GM12864 (cell line): ENCODE data around the gene ST6GALNAC1.

Source experiments
- DNase-seq: peaks from one replicate; pipeline ENCODE4 v3.0.0-alpha.2; 2011; ENCODE audit warnings: low read depth
- H3K4me3 ChIP-seq: 2 replicates; pipeline ENCODE4 v1.5.1; 2011; ENCODE audit warnings: mild to moderate bottlenecking, low read depth, low read length, control low read depth
- TF ChIP-seq, protein P1 (sequence below): IDR thresholded peaks from 2 replicates; pipeline ENCODE4 v1.5.1; 2011; ENCODE audit warnings: low read depth, mild to moderate bottlenecking, moderate library complexity, low read length, control low read depth, inconsistent platforms; ENCODE audit errors: missing control alignments

Gene ST6GALNAC1

GRCh38 chr17:76686538-76687297 is 43.2 kb upstream of the ST6GALNAC1 start:
- no peak for DNase-seq
- TF ChIP-seq, protein P1, sequence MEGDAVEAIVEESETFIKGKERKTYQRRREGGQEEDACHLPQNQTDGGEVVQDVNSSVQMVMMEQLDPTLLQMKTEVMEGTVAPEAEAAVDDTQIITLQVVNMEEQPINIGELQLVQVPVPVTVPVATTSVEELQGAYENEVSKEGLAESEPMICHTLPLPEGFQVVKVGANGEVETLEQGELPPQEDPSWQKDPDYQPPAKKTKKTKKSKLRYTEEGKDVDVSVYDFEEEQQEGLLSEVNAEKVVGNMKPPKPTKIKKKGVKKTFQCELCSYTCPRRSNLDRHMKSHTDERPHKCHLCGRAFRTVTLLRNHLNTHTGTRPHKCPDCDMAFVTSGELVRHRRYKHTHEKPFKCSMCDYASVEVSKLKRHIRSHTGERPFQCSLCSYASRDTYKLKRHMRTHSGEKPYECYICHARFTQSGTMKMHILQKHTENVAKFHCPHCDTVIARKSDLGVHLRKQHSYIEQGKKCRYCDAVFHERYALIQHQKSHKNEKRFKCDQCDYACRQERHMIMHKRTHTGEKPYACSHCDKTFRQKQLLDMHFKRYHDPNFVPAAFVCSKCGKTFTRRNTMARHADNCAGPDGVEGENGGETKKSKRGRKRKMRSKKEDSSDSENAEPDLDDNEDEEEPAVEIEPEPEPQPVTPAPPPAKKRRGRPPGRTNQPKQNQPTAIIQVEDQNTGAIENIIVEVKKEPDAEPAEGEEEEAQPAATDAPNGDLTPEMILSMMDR: no peak
- H3K4me3 ChIP-seq: no peak overlapping the region

DNA sequence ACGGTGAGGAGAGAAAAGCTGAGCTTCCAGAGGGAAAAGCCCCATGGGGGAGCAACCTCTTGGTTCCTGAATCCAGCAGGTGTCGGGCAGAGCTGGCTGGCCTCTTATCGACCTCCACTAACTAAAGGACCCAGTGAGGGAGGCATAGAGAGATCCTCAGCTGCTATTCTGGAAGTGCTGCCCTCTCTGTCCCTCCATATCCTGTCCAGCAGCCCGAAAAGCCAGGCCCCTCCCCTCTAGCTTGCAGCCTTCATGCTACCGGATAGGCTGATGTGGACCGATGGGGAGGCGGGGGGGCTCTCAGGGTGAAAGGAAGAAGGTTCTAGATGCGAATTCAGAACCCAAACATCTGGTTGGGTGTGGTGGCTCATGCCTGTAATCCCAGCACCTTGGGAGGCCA is 42.3 kb upstream of the ST6GALNAC1 start:
- no peak for DNase-seq
- TF ChIP-seq, protein P1: no peak
- H3K4me3 ChIP-seq: no peak overlapping the region

- TF ChIP-seq, protein P1: no peak
- DNase-seq: no peak
- H3K4me3 ChIP-seq: no peak overlapping the region
Measured at GRCh38 chr17:76685366-76685765, 41.8 kb upstream of the ST6GALNAC1 start.

- TF ChIP-seq, protein P1: no peak
- no peak overlapping the region for H3K4me3 ChIP-seq
- no peak for DNase-seq
Measured at GRCh38 chr17:76684756-76685155, 41.2 kb upstream of the ST6GALNAC1 start.

DNA sequence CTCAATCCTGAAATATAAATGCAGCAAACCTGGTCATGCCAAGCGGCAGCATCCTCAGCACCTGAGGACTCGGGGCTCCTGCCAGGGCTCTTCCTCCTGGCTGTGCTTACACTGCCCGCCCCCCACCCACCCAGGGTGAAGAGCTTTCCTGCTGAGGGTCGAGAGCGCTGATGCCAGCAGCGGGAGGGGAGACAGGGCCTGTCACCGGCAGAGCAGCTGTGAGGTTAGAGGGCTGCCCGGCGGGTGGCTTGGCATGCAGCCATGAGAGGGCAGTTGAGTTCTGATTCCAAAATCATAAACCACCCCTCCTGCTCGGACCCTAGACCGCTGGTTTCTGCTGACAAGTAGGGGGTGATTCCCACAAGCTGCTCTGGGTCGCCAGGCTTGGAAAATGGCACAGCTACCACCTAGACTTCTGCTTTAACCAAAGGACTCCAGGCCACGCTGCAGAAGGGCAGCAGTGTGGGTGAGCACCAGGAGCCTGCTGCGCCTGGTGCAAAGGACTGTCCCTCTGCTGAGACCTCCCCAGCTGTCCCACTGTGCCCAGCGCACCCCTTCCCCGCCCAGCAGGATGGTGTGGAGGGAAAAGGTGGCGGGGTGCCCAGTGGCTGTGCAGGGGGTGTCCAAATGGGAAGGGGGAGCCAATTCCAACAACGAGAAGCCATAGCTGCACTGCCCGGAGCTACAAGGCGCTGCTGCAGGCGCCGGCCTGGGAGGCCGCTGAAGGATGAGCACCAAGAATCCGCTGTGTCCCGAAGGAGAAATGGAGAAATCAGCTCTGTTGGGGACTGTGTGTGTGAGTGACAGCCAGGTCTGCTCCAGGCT is 40.6 kb upstream of the ST6GALNAC1 start:
- TF ChIP-seq, protein P1: no peak
- H3K4me3 ChIP-seq: no peak overlapping the region
- no peak for DNase-seq

DNA sequence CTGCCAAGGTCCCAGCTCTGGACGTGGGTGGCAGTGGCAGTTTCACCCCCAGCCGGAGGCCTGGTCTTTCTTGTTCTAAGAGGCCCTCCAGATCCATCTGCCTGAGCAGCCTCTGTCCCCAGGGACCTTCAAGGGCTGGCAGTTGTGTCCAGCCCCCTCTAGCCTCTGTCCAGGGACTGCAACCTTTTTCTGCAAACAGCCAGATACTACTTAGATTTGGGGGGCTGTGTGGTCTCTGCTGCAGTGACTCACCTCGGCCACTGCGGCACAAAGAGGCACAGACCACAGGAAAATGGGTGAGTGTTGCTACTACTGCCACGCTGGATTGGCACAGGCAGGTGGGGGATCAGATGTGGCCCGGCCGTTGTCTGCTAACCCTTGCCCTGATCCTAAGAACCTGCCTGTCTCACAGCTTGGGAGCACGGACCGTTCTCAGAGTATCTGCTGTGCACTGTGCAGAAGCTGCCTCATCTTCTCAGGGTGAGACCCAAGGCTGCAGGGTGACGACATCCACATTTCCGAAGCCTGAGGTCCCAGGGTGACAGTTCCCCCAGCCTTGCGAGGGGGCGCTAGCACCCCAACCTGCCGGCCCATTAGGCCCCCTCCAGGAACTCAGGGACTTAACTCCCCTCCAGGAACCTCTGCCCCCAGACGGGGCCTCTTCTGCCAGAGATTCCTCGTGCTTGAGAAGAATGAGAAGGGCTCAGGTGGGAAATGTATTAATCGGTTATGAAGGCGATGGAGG is 39.6 kb upstream of the ST6GALNAC1 start:
- no peak for DNase-seq
- H3K4me3 ChIP-seq: no peak overlapping the region
- TF ChIP-seq, protein P1: no peak
